ENCODE results near the gene ACYP2.

ACYP2 gene

DNA sequence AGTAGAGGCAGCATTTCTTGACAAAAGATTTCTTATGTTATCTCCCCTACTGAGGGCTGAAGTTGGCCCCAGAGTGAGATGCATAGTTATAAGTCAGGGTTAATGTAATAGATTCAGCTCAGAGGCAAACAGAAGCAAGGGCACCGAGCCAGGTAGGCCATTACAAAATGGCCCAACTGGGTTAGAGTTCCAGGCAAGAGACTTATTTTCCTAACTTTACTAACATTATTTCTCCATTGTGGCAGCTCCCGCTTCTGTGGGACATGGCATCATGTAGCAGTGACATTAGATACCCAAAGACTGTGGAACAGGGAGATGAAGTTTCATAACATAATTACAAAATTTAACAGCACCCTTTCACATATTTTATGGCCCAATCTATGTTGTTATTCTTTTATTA, 113.5 kb downstream of the ACYP2 start:
- TF ChIP-seq CTCF (conservative IDR thresholded peaks at IDR 0.05): no peak
- H3K27ac ChIP-seq: no peak overlapping the region

DNA sequence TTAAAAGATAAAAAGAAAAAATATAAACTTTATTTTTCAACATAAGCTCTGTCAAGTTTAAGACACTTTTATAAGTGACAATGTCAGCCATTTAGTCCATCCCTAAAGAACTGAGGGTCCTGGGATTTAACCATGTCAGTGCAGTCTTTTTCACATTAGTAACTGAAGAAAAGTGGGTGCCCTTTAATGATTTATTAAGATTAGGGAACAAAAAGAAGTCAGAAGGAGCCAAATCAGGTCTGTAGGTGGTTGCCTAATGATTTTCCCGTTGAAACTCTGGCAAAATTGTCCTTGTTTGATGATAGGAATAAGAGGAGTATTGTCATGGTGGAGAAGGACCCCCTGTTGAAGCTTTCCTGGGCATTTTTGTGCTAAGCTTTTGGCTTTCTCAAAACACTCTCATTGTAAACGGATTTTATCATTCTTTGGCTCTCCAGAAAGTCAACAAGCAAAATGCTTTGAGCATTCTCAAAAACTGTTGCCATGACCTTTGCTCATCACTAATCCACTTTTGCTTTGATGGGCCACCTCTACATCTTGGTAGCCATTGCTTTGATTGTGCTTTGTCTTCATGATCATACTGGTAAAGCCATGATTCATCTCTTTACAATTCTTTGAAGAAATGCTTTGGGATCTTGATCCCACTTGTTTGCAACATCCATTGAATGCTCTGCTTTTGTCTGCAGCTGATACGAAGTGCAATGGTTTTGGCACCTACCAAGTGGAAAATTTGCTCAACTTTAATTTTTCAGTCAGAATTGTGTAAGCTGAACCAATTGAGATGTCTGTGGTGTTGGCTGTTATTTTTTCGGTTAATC, 118.6 kb downstream of the ACYP2 start:
- H3K27ac ChIP-seq: no peak overlapping the region
- no peak for TF ChIP-seq CTCF (conservative IDR thresholded peaks at IDR 0.05)

- H3K27ac ChIP-seq: no peak overlapping the region
- TF ChIP-seq CTCF (conservative IDR thresholded peaks at IDR 0.05): no peak
Observed at GRCh38 chr2:54237428-54237827, 122.0 kb downstream of the ACYP2 start.

- no peak overlapping the region for H3K27ac ChIP-seq
Observed at GRCh38 chr2:54239427-54239826, 124.0 kb downstream of the ACYP2 start.

DNA sequence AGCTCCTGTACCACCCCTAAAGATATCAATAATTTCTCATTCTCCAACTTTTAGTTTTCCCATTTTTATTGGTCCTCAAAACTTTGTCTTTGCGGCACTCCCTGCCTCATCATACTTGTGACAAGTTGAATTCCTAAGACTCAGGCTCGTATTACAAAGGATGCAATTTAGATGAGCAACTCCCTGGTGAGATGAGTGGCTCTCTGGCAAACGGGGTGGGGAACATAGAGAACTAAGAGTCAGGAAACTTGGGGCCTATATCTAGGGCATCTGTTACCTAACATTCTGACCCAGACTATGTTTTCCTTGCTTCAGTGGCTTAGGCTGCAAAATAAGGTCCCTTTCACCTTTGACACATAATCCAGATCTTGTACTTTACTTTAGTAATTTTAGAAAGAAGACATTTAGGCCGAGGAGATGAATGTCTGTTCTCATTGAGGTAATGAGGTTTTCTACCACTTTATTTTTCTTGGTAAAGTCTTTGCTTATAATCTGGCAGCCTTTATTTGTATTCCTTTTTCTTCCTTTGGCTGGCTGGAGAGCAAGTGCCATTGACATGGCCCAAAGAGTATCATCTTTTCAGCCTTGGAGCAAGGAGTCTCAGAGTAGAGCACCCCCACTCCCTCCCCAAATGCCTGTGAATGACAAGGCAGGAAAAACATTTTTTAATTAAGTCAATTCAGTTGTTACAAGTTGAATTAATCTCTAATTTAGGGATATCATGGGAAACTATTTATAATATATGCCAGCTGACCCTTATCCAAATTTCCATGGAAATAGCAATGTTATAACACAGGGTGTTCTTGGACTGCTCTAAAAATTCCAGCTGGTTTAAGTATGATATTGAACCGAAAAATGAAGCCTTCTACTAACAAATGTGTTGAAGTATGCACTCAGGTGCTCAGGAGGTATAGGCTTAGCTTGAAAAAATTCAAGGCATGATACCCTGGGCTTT, 125.4 kb downstream of the ACYP2 start:
- no peak overlapping the region for H3K27ac ChIP-seq
- no peak for TF ChIP-seq CTCF (conservative IDR thresholded peaks at IDR 0.05)

More at GRCh38 chr2:54239427-54239826, 124.0 kb downstream of the ACYP2 start:
- no peak for TF ChIP-seq CTCF (conservative IDR thresholded peaks at IDR 0.05)

DNA sequence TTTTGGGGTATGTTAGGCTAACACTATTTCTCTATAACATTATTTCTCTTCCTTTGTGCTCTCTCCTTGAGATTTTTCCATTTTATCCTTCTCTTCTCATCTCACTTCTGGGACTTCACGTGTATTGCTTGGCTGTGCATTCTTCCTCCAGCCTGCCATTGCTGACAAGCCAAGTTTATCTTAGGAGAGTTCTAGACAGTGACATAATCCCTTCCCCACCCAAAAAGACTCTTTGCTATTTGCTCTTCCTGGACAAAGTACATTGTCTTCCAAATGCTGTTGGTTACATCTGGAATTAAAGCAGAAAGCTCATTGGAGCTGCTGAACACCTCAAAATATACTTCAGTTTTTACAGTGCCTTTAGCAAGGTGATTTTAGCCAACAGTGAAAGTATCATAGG, 131.7 kb downstream of the ACYP2 start:
- no peak overlapping the region for H3K27ac ChIP-seq
- no peak for TF ChIP-seq CTCF (conservative IDR thresholded peaks at IDR 0.05)

DNA sequence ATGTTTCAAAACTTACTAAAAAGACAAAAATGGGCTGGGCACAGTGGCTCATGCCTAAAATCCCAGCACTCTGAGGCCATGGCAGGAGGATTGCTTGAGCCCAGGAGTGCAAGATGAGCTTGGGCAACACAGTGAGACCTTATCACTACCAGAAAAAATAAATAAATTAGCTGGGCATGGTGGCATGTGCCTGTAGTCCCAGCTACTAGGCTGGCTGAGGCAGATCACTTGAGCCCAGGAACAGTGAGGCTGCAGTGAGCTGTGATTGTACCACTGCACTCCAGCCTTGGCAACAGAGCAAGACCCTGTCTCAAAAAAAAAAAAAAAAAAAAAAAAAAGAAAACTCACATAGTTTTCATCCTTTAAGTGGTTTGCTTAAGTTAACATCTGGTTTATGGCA, 134.2 kb downstream of the ACYP2 start:
- TF ChIP-seq CTCF (conservative IDR thresholded peaks at IDR 0.05): no peak
- H3K27ac ChIP-seq: no peak overlapping the region

Measured in VCaP (cell line).